T-helper 2 cell (primary cell): ENCODE data around the gene PKD1.
A peak's percentile ranks its signal among the peaks of the same experiment; 100 is the strongest.

Experiments
- DNase-seq, 5 experiments: peaks; one replicate each; pipeline versions ENCODE4 v3.0.0 to v3.0.0-alpha.2; 2012 to 2022

PKD1 gene

GRCh38 chr16:2070576-2071453 is 64.9 kb downstream of the PKD1 start:
- no peak for DNase-seq

DNA sequence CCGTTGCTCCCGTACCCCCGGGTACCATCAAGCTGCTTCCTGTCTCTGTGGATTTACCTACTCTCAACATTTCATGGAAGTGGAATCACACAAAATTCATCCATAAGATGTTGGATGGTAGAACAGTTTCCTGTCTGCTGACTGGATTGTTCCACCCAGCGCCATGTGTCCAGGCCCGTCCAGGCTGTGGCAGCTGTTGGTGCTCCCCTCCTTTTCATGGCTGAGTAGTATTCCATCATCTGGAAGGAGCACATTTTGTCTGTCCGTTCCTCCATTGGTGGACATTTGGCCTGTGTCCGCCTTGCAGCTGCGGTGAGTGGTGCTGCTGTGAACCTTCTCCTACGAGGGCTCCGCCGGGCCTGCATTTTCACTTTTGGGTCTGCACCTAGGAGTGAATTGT is 69.6 kb downstream of the PKD1 start:
- no peak for DNase-seq

GRCh38 chr16:2064368-2064945 is 71.2 kb downstream of the PKD1 start:
- no peak for DNase-seq

- DNase-seq, result no peak
These were observed 71.8 kb downstream of the PKD1 start for GRCh38 chr16:2063861-2064260.

DNA sequence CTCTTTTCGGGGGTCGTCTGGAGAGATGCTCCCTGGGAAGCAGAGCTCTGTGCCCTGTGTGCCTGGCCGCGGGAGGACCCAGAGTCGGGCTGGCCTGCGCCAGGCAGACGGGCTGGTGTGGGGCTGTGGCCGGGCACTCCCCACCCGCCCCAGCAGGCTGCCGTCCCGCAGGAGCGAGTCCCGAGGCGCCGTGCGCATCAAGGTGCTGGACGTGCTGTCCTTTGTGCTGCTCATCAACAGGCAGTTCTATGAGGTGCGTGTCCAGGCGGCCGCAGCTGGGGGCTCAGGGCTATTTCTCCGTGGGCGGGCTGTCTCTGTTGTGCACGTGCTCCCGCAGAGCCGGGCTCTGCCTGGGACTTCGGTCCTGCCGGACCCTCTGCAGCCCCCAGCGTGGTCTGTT is 72.9 kb downstream of the PKD1 start:
- no peak for DNase-seq

GRCh38 chr16:2061526-2061925 is 74.2 kb downstream of the PKD1 start:
- no peak for DNase-seq

- no peak for DNase-seq
These were observed 74.7 kb downstream of the PKD1 start for GRCh38 chr16:2061023-2061422.

GRCh38 chr16:2060346-2060745 is 75.4 kb downstream of the PKD1 start:
- no peak for DNase-seq

DNA sequence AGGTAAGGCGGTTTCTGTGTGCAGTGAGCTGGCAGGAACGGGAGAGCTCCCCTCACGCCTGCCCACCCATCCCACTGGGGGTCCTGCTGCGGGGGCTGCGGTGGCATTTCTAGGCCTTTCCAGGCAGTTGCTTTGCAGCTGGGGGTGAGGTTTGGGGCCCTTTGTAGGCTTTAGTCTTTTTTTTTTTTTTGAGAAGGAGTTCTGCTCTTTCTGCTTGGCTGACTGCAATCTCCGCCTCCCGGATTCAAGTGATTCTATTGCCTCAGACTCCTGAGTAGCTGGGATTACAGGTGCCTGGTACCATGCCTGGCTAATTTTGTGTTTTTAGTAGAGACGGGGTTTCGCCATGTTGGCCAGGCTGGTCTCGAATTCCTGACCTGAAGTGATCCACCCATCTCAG is 76.8 kb downstream of the PKD1 start:
- no peak for DNase-seq

DNA sequence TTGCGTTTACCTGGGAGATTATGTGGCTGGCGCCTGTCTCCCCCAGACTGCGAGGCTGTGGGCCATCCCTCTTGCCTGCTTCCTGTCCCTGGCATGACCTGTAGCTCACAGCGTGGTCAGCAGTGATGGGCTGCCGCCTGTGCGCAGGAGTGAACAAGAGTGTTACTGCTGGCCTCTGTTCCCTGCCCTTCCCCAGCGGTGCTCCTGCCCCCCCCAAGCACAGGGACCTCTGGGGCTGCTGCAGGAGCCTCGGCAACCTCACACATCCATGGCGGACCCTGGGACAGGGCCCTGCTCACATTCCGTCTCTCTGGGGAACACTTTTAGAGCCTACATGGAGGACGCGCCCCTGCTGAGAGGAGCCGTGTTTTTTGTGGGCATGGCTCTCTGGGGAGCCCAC is 77.3 kb downstream of the PKD1 start:
- DNase-seq, result no peak

- no peak for DNase-seq
These were observed 78.3 kb downstream of the PKD1 start for GRCh38 chr16:2057438-2057837.

- DNase-seq, result no peak
These were observed 78.9 kb downstream of the PKD1 start for GRCh38 chr16:2056681-2057407.

GRCh38 chr16:2056077-2056476 is 79.6 kb downstream of the PKD1 start:
- no peak for DNase-seq

DNA sequence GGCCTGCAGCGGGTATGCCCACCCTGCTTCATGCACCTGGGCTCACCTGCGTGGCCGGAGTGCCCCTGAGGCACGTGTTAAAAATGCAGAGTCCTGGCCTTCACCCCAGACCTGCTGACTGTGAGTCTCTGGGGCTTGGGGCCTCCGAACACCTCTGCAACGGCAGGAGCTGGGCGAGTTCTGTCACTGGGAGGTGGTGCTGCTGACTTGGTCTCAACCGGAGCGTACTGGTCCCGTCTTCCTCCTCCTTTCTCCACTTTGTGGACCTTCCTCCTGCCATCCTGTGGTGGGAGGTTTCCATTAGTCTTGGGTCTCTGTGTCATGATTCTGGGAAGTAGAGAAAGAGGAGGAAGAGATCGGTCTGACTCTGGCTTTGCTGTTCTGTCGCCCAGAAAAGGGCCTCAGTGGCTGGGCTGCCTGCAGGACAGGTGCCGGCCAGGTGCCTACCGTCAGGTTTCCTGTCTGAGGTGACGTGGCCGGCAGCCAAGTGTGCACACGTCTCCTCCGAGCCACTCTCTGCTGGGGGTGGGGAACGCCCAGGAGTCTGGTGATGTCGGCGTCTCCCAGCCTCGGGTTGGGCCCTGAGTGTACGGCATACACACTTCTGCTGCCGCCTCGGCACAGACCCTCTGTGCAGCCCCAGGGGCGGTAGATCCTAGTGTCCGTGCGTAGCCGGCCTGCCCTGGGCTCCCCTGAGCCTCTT is 81.0 kb downstream of the PKD1 start:
- DNase-seq, result no peak

DNA sequence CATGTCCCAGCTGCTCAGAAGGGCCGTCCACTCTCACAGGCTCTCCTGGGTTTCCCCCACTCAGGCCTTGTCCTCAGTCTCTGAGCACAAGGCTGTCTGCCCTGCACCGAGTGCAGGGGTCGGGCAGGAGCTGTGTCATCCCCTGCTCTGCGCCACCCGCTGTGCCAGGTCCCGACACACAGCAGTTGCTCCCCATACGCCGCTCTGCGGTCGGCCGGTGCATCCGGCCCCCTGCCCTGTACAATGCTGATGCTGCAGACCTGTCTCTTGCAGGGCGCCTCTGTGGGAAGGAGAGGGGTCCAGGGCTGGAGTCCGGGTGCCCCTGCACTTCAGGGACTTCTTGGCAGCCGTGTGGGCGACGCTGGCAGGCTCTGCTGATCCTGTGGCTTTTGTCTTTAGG is 81.8 kb downstream of the PKD1 start:
- no peak for DNase-seq

DNA sequence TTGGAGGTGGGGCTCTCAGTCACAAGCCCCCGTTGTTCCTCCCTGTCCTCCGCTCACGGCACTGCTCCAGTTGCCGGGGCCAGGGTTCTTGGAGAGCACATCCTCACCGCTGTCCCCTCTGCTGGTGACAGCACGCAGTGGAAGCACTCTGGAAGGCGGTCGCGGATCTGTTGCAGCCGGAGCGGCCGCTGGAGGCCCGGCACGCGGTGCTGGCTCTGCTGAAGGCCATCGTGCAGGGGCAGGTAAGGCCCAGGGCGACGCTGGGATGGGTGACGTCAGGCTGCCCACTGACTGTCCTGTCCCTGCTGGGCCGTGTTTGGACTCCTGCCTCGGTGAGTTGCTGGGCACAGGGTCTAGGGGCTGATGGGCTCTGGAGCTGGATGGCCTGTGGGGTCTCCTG is 82.5 kb downstream of the PKD1 start:
- DNase-seq, result no peak

GRCh38 chr16:2048116-2048543 is 87.6 kb downstream of the PKD1 start:
- DNase-seq, result no peak

- peak; percentile 81 to 94 (median 88) for DNase-seq
These were observed 88.2 kb downstream of the PKD1 start, which contains the start of the genes NTHL1 and TSC2 for GRCh38 chr16:2047330-2048115. TSS of gene NTHL1 (minus strand) at chr16:2047834. CDS start at chr16:2047823, 11 bp downstream. TSS of gene TSC2 (plus strand) at chr16:2047985. CDS start at chr16:2048616, 631 bp downstream.

- no peak for DNase-seq
These were observed 88.8 kb downstream of the PKD1 start for GRCh38 chr16:2046893-2047329.

GRCh38 chr16:2045965-2046892 is 89.5 kb downstream of the PKD1 start:
- DNase-seq, result no peak

GRCh38 chr16:2044541-2044940 is 91.2 kb downstream of the PKD1 start:
- DNase-seq, result no peak
